ENCODE results near the gene RIN1.

Gene RIN1

DNA sequence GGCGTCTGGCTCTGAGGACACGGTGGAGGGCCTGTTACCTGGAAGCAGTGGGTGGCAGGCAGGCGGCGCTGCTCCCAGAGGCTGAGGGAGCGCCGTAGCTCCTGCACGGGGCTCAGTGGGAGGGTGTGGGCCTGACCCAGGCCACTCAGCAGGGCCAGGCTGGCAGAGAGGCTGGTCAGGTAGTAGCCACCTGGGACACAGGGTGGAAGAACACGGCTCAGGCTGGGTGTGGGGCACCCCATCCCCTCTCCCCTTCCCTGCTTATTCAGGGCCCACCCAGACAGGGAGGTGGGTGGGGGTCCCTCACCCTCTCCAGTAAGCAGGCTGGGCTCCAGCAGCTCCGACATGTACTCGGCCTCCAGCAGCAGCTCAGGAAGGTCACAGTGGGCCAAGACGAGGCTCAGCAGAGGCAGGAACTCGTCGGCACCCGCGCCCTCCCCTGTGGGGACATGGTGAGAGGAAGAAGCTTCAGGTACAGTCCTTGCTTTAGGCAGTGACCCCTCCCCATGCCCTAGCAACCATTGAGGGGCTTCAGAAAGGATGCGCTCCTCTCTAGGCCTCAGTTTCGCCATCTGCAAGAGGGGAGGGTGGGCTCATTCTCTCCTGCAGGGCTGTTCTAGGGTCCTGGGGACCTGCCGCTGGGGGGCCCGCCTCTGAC lies 2.9 kb downstream of the RIN1 start:
- CTCF ChIA-PET: no interaction called here
- no peak for DNase-seq (ENCODE audit: extremely low spot score)
- POLR2A ChIA-PET: interaction anchor here (0.9 kb wide), 1 partner anchor 18 kb away, joined by 3 read pairs; no protein-coding TSS in a partner anchor
- no peak for TF ChIP-seq CTBP1 (IDR thresholded peaks at IDR 0.05; ENCODE audit: borderline replicate concordance)
- no peak for TF ChIP-seq HDGF (IDR thresholded peaks at IDR 0.05; ENCODE audit: borderline replicate concordance)
- no peak for TF ChIP-seq NFRKB (IDR thresholded peaks at IDR 0.05)
- TF ChIP-seq ZNF384 (IDR thresholded peaks at IDR 0.05): no peak
- no peak for TF ChIP-seq SP1 (IDR thresholded peaks at IDR 0.05)
- TF ChIP-seq SUZ12 (IDR thresholded peaks at IDR 0.05): no peak
- TF ChIP-seq ARNT (IDR thresholded peaks at IDR 0.05): no peak

DNA sequence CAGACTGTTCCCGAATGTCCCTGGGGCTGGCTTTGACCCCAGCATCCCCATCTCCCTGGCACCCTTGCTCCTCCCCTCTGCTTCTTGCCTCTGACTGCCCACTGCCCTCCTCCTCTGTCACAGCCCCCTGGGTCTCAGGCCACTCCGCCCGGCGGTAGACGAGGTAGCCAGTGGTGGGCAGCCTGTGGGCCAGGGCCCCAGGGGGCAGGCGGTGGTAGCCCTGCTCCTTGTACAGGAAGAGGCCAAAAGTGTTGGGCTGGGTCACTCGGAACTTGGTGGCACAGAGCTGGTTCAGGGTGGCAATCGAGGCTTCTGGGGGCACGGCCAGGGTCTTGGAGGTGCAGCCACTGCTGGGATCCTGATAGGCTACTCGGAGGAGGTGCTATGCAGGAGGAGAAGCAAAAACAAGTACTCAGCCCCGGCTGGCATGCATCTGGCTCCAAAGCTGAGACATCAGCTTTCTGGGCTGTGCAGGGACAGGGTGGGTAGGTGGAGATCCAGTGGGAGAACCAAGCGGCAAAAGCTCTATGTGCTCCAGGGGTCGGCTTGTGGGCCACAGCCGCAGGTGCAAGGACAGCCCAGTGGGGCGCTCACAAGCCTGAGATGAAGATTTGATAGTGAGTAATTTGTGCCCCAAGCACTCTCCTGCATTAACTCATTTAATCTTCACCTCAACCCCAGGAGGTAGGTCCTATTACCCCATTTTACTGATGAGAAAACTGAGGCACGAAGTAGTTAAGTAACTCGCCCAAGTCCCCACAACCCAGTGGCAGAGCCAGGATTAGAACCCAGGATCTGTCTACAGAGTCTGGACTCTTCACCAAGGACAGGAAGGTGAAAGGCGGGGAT lies 3.6 kb downstream of the RIN1 start:
- TF ChIP-seq FOXK2 (IDR thresholded peaks at IDR 0.05): no peak
- no peak for DNase-seq (ENCODE audit: extremely low spot score)
- POLR2A ChIA-PET: no interaction called here
- CTCF ChIA-PET: no interaction called here

- DNase-seq (ENCODE audit: extremely low spot score): no peak
- CTCF ChIA-PET: interaction anchor here (1.3 to 1.6 kb wide), 2 partner anchors 19 to 20 kb away, joined by 3 to 10 read pairs; no protein-coding TSS in a partner anchor
- POLR2A ChIA-PET: interaction anchor here (1.6 kb wide), 1 partner anchor 42 kb away, joined by 5 read pairs; the partner anchor contains the start of gene YIF1A
- TF ChIP-seq ARNT (IDR thresholded peaks at IDR 0.05): no peak
Observed at GRCh38 chr11:66331542-66332370, 4.5 kb downstream of the RIN1 start.

GRCh38 chr11:66330931-66331330 lies 5.3 kb downstream of the RIN1 start:
- no peak for DNase-seq (ENCODE audit: extremely low spot score)
- CTCF ChIA-PET: interaction anchor here (1.3 to 1.6 kb wide), 2 partner anchors 18 to 20 kb away, joined by 3 to 10 read pairs; no protein-coding TSS in a partner anchor
- no peak for TF ChIP-seq CTBP1 (IDR thresholded peaks at IDR 0.05; ENCODE audit: borderline replicate concordance)
- no peak for TF ChIP-seq FOXM1 (IDR thresholded peaks at IDR 0.05; ENCODE audit: borderline replicate concordance)
- no peak for TF ChIP-seq ZNF384 (IDR thresholded peaks at IDR 0.05)
- no peak for TF ChIP-seq ELF4 (IDR thresholded peaks at IDR 0.05)
- TF ChIP-seq SUZ12 (IDR thresholded peaks at IDR 0.05): no peak
- TF ChIP-seq TARDBP (IDR thresholded peaks at IDR 0.05): no peak
- TF ChIP-seq FOXA1 (IDR thresholded peaks at IDR 0.05): no peak
- TF ChIP-seq, protein P1, sequence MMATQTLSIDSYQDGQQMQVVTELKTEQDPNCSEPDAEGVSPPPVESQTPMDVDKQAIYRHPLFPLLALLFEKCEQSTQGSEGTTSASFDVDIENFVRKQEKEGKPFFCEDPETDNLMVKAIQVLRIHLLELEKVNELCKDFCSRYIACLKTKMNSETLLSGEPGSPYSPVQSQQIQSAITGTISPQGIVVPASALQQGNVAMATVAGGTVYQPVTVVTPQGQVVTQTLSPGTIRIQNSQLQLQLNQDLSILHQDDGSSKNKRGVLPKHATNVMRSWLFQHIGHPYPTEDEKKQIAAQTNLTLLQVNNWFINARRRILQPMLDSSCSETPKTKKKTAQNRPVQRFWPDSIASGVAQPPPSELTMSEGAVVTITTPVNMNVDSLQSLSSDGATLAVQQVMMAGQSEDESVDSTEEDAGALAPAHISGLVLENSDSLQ (IDR thresholded peaks at IDR 0.05): no peak
- no peak for TF ChIP-seq HDGF (IDR thresholded peaks at IDR 0.05; ENCODE audit: borderline replicate concordance)
- TF ChIP-seq L3MBTL2 (conservative IDR thresholded peaks at IDR 0.05): no peak
- TF ChIP-seq LEF1 (IDR thresholded peaks at IDR 0.05; ENCODE audit: borderline replicate concordance): no peak
- no peak for TF ChIP-seq ARNT (IDR thresholded peaks at IDR 0.05)
- TF ChIP-seq SP1 (IDR thresholded peaks at IDR 0.05): no peak
- POLR2A ChIA-PET: interaction anchor here (1.5 to 1.6 kb wide), 2 partner anchors 19 to 42 kb away, joined by 4 to 5 read pairs; partner anchors contain the start of gene YIF1A

DNA sequence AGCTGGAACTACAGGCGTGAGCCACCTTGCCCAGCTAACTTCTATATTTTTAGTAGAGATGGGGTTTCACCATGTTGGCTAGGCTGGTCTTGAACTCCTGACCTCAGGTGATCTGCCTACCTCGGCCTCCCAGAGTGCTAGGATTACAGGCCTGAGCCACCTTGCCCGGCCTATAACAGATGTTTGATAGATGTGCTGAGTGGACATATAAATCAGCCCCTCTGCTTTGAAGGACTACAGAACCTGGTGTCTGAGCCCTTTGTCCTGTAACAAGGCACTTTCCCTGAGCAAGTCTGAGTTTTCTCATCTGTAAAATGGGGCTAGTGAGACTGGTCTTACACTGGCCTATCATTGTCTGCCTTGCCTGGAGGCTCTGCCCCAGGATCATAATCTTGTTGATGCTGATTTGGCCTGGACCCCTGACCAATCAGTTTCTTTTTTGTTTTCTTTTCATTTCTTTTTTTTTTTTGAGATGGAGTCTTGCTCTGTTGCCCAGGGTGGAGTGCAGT lies 7.0 kb downstream of the RIN1 start:
- no peak for DNase-seq (ENCODE audit: extremely low spot score)
- POLR2A ChIA-PET: interaction anchor here (1.5 kb wide), 1 partner anchor 17 kb away, joined by 4 read pairs; no protein-coding TSS in a partner anchor
- CTCF ChIA-PET: interaction anchor here (0.6 to 2.2 kb wide), 6 partner anchors 16 to 509 kb away, joined by 3 to 11 read pairs (median 4); no protein-coding TSS in a partner anchor
- no peak for TF ChIP-seq CTBP1 (IDR thresholded peaks at IDR 0.05; ENCODE audit: borderline replicate concordance)
- no peak for TF ChIP-seq SUZ12 (IDR thresholded peaks at IDR 0.05)
- TF ChIP-seq, protein P1 (IDR thresholded peaks at IDR 0.05): no peak
- TF ChIP-seq TARDBP (IDR thresholded peaks at IDR 0.05): no peak
- TF ChIP-seq BHLHE40 (IDR thresholded peaks at IDR 0.05; ENCODE audit: borderline replicate concordance): no peak
- no peak for TF ChIP-seq L3MBTL2 (conservative IDR thresholded peaks at IDR 0.05)
- no peak for TF ChIP-seq ZNF384 (IDR thresholded peaks at IDR 0.05)
- TF ChIP-seq FOXK2 (IDR thresholded peaks at IDR 0.05): no peak
- TF ChIP-seq FOXA1 (IDR thresholded peaks at IDR 0.05): no peak
- no peak for TF ChIP-seq HDGF (IDR thresholded peaks at IDR 0.05; ENCODE audit: borderline replicate concordance)
- TF ChIP-seq ARNT (IDR thresholded peaks at IDR 0.05): no peak
- TF ChIP-seq LEF1 (IDR thresholded peaks at IDR 0.05; ENCODE audit: borderline replicate concordance): no peak
- TF ChIP-seq NFRKB (IDR thresholded peaks at IDR 0.05): no peak
- no peak for TF ChIP-seq ELF4 (IDR thresholded peaks at IDR 0.05)
- TF ChIP-seq FOXM1 (IDR thresholded peaks at IDR 0.05; ENCODE audit: borderline replicate concordance): no peak
- TF ChIP-seq SP1 (IDR thresholded peaks at IDR 0.05): no peak
